ENCODE data around the gene GPR42.
"Not testable (repeated sequence)": the region's sequence is repeated elsewhere in the genome, so short reads cannot be mapped to it uniquely, and the experiment has no call there.

GPR42 gene

DNA sequence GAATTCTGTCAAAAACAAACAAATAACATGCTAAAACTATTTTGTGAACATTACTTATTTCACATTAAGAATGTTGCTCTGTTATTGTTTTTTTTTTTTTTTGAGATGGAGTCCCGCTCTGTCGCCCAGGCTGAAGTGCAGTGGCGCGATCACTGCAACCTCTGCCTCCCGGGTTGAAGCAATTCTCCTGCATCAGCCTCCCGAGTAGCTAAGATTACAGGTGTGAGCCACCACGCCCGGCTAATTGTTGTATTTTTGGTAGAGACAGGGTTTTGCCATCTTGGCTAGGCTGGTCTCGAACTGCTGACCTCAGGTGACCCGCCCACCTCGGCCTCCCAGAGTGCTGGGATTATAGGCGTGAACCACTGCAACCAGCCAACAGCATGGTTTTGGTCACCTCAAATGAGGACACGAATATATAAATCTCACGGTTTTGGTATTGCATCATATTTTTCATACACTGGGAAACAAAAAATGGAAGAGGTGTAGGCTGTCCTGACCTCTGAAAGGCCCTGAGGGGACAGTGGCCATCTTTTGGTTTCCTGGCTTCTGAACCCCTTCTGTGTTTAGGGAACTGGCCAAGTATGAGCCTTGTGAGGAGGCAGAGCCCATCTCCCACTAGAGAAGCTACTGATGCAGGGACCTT lies 25.5 kb downstream of the GPR42 start:
- no peak for DNase-seq (ENCODE audit: low spot score)

GRCh38 chr19:35397064-35397463 lies 26.2 kb downstream of the GPR42 start:
- no peak for DNase-seq (ENCODE audit: low spot score)

DNA sequence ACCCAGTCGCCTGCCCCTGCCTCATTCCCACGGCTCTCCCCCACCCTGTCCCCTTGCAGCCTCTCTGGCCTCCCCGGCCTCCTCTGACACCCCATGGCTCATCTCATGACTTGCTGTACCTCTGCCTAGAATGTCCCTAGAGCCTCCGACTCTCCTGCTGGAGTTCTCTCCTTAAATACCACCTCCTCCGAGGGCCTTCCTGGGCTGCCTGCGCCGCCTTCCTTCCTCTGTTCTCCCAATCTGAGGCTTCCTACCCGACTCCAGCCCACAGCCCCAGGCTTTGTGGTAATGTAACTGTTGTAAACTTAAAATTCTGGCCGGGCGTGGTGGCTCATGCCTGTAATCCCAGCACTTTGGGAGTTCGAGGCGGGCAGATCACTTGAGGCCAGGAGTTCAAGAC lies 27.7 kb downstream of the GPR42 start:
- no peak for DNase-seq (ENCODE audit: low spot score)

DNA sequence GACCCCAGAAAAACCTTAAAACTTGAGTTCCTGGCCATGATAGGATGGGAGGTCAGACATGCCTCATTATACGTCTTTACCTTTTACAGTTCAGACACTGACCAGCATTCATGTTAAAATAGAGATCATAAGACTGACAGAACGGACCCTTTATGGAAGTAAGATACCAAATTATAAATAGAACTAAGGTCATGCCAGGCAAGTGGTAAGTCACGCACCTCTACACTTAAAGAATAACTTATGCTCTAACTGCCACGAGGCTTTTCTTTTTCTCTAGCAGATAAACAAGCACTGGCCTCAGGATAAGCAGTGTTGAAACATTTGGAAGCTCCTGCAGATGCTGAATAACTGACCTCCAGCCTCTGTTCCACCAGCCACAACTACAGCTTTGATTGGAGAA lies 28.4 kb downstream of the GPR42 start:
- no peak for DNase-seq (ENCODE audit: low spot score)

- DNase-seq (ENCODE audit: low spot score): no peak
These were observed 29.3 kb downstream of the GPR42 start for GRCh38 chr19:35399948-35400772.

GRCh38 chr19:35400773-35401100 lies 29.9 kb downstream of the GPR42 start:
- no peak for DNase-seq (ENCODE audit: low spot score)

GRCh38 chr19:35401416-35401815 lies 30.5 kb downstream of the GPR42 start:
- not testable (repeated sequence) for DNase-seq (ENCODE audit: low spot score)

- DNase-seq (ENCODE audit: low spot score): no peak
These were observed 32.4 kb downstream of the GPR42 start for GRCh38 chr19:35403116-35403760.

GRCh38 chr19:35404879-35405622 lies 34.2 kb downstream of the GPR42 start:
- DNase-seq (ENCODE audit: low spot score): peak; percentile 76

DNA sequence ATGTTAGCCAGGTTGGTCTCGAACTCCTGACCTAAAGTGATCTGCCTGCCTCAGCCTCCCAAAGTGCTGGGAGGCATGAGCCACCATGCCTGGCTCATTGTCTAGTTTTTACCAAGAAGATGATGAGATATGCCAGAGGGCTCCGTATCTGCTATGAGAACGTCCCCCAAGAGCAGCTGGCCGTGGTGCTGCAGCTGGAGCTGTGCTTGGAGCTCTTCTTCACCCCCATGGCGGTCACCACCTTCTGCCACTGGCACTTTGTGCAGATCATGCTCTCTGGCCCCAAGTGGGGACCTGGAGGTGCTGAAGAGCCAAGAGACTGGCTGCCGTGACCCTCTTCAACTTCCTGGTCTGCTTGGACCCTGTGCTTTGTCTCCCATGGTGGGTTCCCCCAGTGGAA lies 36.8 kb downstream of the GPR42 start:
- DNase-seq (ENCODE audit: low spot score): no peak

DNA sequence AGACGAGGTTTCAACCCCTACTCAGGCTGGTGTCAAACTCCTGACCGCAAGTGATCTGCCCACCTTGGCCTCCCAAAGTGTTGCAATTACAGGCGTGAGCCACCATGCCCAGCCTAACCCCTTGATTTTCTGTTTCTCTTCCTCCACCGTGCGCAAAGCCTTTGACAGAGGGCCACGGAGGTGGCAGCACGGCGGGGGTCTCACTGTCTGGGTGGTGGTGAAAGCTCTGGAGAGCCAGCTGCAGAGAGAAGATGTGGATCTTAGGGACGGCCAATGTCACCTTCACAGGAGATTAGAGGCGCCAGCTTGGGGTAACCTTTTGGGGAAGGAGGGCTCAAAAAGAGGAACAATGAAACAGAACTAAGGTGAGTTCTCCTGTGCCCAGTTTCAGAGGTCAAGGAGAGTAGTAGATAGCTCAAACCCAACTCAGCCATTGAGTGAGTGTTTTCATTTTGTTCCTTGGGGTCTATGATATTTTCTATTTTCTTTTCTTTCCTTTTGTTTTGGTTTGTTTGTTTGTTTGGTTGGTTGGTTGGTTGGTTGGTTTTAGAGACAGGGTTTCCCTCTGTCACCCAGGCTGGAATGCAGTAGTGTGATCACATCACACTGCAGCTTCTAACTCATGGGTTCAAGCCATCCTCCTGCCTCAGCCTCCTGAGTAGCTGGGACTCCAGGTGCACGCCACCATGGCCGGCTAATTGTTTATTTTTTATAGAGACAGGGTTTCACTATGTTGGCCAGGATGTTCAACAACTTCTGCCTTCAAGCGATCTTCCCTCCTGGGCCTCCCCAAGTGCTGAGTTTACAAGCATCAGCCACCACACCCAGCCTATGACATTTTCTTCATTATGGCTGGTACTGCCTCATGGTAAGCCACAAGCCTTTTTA lies 37.7 kb downstream of the GPR42 start:
- no peak for DNase-seq (ENCODE audit: low spot score)

DNA sequence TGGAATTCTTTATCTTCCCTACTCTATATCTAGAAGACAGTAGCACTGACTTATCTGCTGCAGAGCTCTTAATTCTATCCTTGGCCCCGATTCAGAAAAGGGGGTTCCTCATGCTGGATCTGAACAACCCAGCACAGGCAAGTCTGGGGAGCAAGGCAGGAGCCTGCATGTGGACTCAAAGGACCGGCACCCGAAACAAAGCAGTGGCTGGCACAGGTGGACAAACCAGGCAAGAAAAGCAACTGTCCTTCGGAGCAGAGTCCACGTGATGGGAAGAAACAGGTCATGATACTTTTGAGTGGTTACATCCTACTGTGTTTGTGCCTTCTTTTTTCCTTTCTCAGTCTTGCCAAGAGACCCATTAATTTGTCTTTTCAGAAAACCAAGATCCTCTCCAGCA lies 38.3 kb downstream of the GPR42 start:
- DNase-seq (ENCODE audit: low spot score): no peak

DNA sequence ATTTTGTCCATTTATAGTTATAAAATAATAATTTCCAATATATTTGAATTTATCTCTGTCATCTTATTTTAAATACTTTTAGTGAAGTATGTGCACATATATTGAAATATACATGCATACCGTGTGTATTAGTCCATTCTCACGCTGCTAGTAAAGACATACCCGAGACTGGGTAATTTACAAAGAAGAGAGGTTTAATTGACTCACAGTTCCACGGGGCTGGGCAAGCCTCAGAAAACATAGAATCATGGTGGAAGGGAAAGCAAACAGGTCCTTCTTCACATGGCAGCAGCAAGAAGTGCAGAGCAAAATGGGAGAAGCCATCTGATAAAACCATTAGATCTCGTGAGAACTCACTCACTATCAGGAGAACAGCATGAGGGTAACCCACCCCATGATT lies 39.6 kb downstream of the GPR42 start:
- DNase-seq (ENCODE audit: low spot score): no peak

GRCh38 chr19:35414442-35414841 lies 43.6 kb downstream of the GPR42 start:
- no peak for DNase-seq (ENCODE audit: low spot score)

DNA sequence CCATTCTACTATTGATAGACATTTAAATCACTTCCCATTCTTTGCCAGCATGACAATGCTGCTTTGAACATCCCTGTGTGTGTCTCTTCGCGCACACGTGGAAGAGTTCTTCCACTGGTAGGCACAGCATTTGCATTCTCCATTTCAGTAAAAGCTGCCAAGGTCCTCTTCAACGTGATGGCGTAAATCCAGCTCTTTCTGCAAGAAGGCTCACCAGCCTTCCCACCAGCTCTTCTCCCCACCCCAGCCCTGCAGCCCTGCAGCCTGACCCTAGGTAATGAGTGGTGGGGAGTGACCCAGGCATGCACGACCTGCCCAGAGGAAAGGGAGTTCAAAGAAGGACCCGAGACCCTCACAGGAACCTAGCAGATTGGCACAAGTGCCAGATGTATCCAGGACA lies 45.5 kb downstream of the GPR42 start:
- no peak for DNase-seq (ENCODE audit: low spot score)

DNA sequence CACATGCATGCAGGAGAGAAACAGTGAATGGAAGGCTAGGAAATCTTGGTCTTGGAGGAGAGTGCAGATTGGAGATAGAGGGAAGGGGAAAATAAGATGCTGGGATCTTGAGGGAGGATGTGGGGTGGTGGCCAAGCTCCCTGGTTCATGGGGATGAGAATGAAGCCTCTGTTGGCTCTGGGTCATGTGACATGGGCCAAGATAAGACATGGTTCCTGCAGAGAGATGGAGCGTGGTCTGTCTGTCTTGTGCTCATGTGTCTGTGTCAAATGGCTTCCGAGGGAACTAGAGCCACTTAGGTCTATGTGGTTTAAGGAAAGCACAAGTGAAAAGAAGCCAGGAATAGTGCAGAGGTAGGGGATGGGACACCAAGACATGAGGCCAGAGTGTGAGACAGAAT lies 46.4 kb downstream of the GPR42 start:
- no peak for DNase-seq (ENCODE audit: low spot score)

DNA sequence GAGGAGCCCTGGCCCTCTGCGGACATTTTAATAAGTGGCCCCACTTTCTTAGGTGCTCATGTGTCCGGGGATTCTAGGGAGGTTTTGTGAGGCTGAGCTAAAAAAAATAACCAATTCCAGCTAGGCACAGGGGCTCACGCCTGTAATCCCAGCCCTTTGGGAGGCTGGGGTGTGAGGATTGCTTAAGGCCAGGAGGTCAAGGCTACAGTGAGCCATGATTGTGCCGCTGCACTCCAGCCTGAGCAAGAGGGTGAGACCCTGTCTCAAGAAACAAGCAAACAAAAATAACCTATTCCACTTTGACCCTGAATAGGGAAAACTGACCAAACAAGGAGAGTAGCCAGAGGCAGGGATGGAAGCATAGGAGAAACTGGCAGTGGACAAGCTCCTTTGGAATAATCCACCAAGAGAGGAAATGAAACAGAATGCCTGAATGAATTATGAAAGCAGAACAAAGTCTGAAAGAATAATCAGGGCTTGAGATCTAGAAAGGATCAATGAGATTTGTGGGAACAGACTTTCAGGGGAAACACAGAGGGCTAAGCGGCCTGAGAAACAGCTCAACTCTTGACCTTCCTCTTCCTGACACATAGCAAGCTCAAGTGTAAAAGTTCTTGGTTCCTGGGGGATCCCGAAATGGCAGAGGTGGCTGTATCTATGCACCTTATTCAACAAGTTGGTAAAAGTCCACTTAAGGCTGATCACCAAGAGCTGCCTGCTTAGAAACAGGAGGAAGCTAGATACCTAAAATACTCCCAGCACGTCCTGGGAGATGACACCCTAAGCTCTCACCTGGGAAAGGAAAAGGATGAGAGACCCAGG lies 47.1 kb downstream of the GPR42 start:
- DNase-seq (ENCODE audit: low spot score): no peak

DNA sequence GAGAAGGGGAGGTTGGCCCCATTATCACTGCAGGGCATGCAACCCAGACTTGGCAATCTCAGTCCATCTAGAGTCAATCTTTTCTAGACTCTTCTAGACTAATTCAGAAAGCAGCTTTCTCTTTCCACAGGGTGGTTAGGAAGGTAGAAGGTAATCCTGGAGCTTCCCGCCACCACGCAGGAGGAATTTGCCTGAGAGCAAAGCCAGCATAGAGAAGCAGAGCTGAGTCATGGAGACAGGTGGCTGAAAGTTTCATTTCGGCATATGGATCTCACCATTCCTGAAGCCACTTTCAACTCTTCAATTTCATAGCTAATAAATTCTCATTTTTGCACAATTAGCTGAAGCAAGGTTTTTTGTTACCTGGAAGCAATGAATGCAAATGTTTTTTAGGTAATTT lies 48.2 kb downstream of the GPR42 start:
- DNase-seq (ENCODE audit: low spot score): no peak

DNA sequence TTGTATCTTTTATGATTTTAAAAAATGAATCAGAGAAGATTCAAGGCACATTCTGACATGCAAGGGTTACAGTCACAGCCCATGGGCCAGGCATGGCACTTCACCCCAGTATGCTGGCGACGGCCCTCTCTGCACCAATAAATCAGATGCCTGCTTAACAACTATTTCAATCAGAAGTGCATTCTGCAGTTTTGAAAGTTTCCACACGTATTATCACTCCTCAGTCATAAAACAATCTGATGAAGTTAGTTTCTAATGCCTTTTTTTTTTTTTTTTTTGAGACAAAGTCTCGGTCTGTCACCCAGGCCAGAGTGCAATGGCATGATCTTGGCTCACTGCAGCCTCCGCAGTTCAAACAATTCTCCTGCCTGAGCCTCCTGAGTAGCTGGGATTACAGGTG lies 48.9 kb downstream of the GPR42 start:
- DNase-seq (ENCODE audit: low spot score): no peak

- DNase-seq (ENCODE audit: low spot score): no peak
These were observed 50.5 kb downstream of the GPR42 start for GRCh38 chr19:35421362-35421761.

Measured in GM03348 (cell line).